A549 (cell line): ENCODE data around the gene GRID2. TPM values are rescaled to one million over a fixed set of nuclear protein-coding genes. Genes with fewer than 3 reads are reported as not detected.

Experiments used
- ATAC-seq, 2 experiments: fragments of 200-7000 bp in 1 of 2; fragments of >200 bp in 1 of 2; cut with Nextera tagmentation in 1 of 2; cut with Tn5 transposase in 1 of 2; 3 replicates each; pipeline versions ENCODE4 v1.8.0 to v1.9.1; 2018 to 2020; ENCODE audit warnings: mild to moderate bottlenecking in 1 of 2, moderate library complexity in 1 of 2
- CTCF ChIA-PET: fragments of 300-600 bp; sonication (Branson Sonifier 250); formaldehyde crosslinking; extraction: SDS; loops from one replicate; lab custom pipeline; 2021; ENCODE audit warnings: antibody characterized with exemption, inconsistent platforms; lab: Yijun Ruan, JAX
- POLR2A ChIA-PET: fragments of 350-600 bp; formaldehyde crosslinking; extraction: SDS; loops from one replicate; lab custom pipeline; 2021; ENCODE audit warnings: antibody characterized with exemption, inconsistent platforms; lab: Yijun Ruan, JAX
- DNase-seq, 2 experiments: peaks; one replicate each; pipeline versions ENCODE4 v3.0.0 to v3.0.0-alpha.2; 2011 to 2016; ENCODE audit warnings: low read depth in 1 of 2, low spot score in 1 of 2
- FAIRE-seq: peaks from 2 replicates; lab custom pipeline; 2011; peaks lifted over from hg19 to GRCh38; lab: Jason Lieb, UNC
- H3K27ac ChIP-seq, 2 experiments: fragments of >200 bp; sonication (Bioruptor Twin); formaldehyde crosslinking; 3 replicates each; pipeline ENCODE4 v1.5.1; 2016 to 2017
- H3K4me1 ChIP-seq: fragments of >200 bp; sonication (Bioruptor Twin); formaldehyde crosslinking; 3 replicates; pipeline ENCODE4 v1.6.1; 2016
- H3K4me2 ChIP-seq: fragments of >200 bp; sonication (Bioruptor Twin); formaldehyde crosslinking; 3 replicates; pipeline ENCODE4 v1.6.1; 2016
- H3K4me3 ChIP-seq: fragments of >200 bp; sonication (Bioruptor Twin); formaldehyde crosslinking; 3 replicates; pipeline ENCODE4 v1.5.1; 2016
- H3K9me3 ChIP-seq: fragments of >200 bp; sonication (Bioruptor Twin); formaldehyde crosslinking; 3 replicates; pipeline ENCODE4 v1.6.1; 2016
- ATOH8 ChIP-seq: fragments of 250-450 bp; sonication (Bioruptor Pico); IDR thresholded peaks from 2 replicates; pipeline ENCODE4 v1.5.0; 2020; ENCODE audit warnings: low read depth, mild to moderate bottlenecking, moderate library complexity
- CBX2 ChIP-seq: fragments of 200-600 bp; sonication (generic); IDR thresholded peaks from 2 replicates; pipeline ENCODE4 v1.6.1; 2016; ENCODE audit warnings: low read depth, mild to moderate bottlenecking, borderline replicate concordance
- CTCF ChIP-seq: fragments of >200 bp; sonication (Bioruptor Twin); formaldehyde crosslinking; IDR thresholded peaks from 3 replicates; pipeline ENCODE4 v1.5.1; 2016
- E2F6 ChIP-seq: IDR thresholded peaks from 2 replicates; pipeline ENCODE4 v1.6.1; 2012; ENCODE audit warnings: low read depth, borderline replicate concordance
- FOXS1 ChIP-seq: fragments of 250-450 bp; sonication (Bioruptor Pico); IDR thresholded peaks from 2 replicates; pipeline ENCODE4 v1.5.0; 2020; ENCODE audit warnings: mild to moderate bottlenecking, moderate library complexity
- HOXB13 ChIP-seq: fragments of 250-450 bp; sonication (Bioruptor Pico); IDR thresholded peaks from 2 replicates; pipeline ENCODE4 v1.5.0; 2020; ENCODE audit warnings: low read depth, mild to moderate bottlenecking, moderate library complexity
- HOXB5 ChIP-seq: fragments of 250-450 bp; sonication (Bioruptor Pico); IDR thresholded peaks from 2 replicates; pipeline ENCODE4 v1.5.0; 2020; ENCODE audit warnings: mild to moderate bottlenecking, moderate library complexity
- KDM5A ChIP-seq: fragments of 200-600 bp; sonication (generic); IDR thresholded peaks from 2 replicates; pipeline ENCODE4 v1.6.1; 2016; ENCODE audit warnings: antibody characterized with exemption, mild to moderate bottlenecking
- MAFK ChIP-seq: fragments of 450-650 bp; IDR thresholded peaks from 2 replicates; pipeline ENCODE4 v1.6.1; 2014; ENCODE audit not compliant: partially characterized antibody
- MAZ ChIP-seq: fragments of 150-350 bp; IDR thresholded peaks from 2 replicates; pipeline ENCODE4 v1.6.1; 2014; ENCODE audit warnings: antibody characterized with exemption, low read depth, low read length, borderline replicate concordance
- NR3C1 ChIP-seq: fragments of >200 bp; sonication (Bioruptor Twin); formaldehyde crosslinking; IDR thresholded peaks from 3 replicates; pipeline ENCODE4 v1.6.1; 2017
- PHF8 ChIP-seq: fragments of 200-600 bp; sonication (generic); IDR thresholded peaks from 2 replicates; pipeline ENCODE4 v1.6.1; 2016; ENCODE audit warnings: low read depth, mild to moderate bottlenecking, antibody characterized with exemption, moderate library complexity, borderline replicate concordance
- POLR2AphosphoS2 ChIP-seq: conservative IDR thresholded peaks from 2 replicates; pipeline ENCODE4 v1.6.1; 2012; ENCODE audit warnings: low read length, improper control_type of control experiment, inconsistent platforms
- RFX5 ChIP-seq: fragments of 450-650 bp; IDR thresholded peaks from 2 replicates; pipeline ENCODE4 v1.7.1; 2014; ENCODE audit warnings: antibody characterized with exemption, mild to moderate bottlenecking, moderate library complexity
- RNF2 ChIP-seq: fragments of 200-600 bp; sonication (generic); IDR thresholded peaks from 2 replicates; pipeline ENCODE4 v1.6.1; 2016; ENCODE audit warnings: low read depth, mild to moderate bottlenecking, antibody characterized with exemption, moderate library complexity, borderline replicate concordance
- SREBF2 ChIP-seq: fragments of 450-650 bp; IDR thresholded peaks from 2 replicates; pipeline ENCODE4 v1.6.1; 2014; ENCODE audit warnings: mild to moderate bottlenecking, moderate library complexity
- TFCP2L1 ChIP-seq: fragments of 250-450 bp; sonication (Bioruptor Pico); IDR thresholded peaks from 2 replicates; pipeline ENCODE4 v1.5.0; 2021; ENCODE audit warnings: mild to moderate bottlenecking
- USF2 ChIP-seq: fragments of 450-650 bp; IDR thresholded peaks from 2 replicates; pipeline ENCODE4 v1.6.1; 2014; ENCODE audit warnings: antibody characterized with exemption
- ZNF302 ChIP-seq: fragments of 250-450 bp; sonication (Bioruptor Pico); IDR thresholded peaks from 2 replicates; pipeline ENCODE4 v1.9.0; 2021; ENCODE audit warnings: inconsistent platforms, mild to moderate bottlenecking, moderate library complexity
- ZSCAN20 ChIP-seq: fragments of 250-450 bp; sonication (Bioruptor Pico); IDR thresholded peaks from 2 replicates; pipeline ENCODE4 v1.8.0; 2022; ENCODE audit warnings: mild to moderate bottlenecking, moderate library complexity
- WGBS: methylation state at CpG from one replicate; pipeline ENCODE4 v1.1.6; 2017; ENCODE audit errors: missing lambda C conversion rate; 5-methylcytosine and 5-hydroxymethylcytosine counted together
- polyA plus RNA-seq, 4 experiments: library from polyadenylated mRNA; depleted of rRNA in 3 of 4; stranded (reverse); fragments of >200 nt; fragmentation: RNase III in 1 of 4; extraction: RNeasy Plus Mini Kit Qiagen cat#74134 plus additional on column Dnase treatment in 1 of 4; gene quantifications; 2 replicates in 3 of 4; 3 replicates in 1 of 4; pipeline ENCODE4 v1.2.3, GENCODE V29; 2011 to 2017
- TF ChIP-seq, protein P1 (sequence below): fragments of 250-450 bp; sonication (Bioruptor Pico); IDR thresholded peaks from 2 replicates; pipeline ENCODE4 v1.5.0; 2021; ENCODE audit warnings: mild to moderate bottlenecking, moderate library complexity, borderline replicate concordance

Gene GRID2
- polyA plus RNA-seq, 2 of the 4 experiments (the other 2 are of a cell fraction): not detected

- H3K27ac ChIP-seq: no peak overlapping the region
- H3K4me2 ChIP-seq: no peak overlapping the region
- H3K9me3 ChIP-seq: no peaks in the 10 kb centered on the region
- H3K4me1 ChIP-seq: no peaks in the 10 kb centered on the region
- FAIRE-seq: no peak
- TF ChIP-seq HOXB13 (no peak), TFCP2L1 (CRISPR knock-in tag) (no peak), ATOH8 (CRISPR knock-in tag) (no peak), PHF8 (no peak), RFX5 (no peak), FOXS1 (CRISPR knock-in tag) (no peak), MAFK (no peak), SREBF2 (no peak), CBX2 (no peak), RNF2 (no peak), NR3C1 (no peak), KDM5A (no peak), ZNF302 (CRISPR knock-in tag) (no peak), USF2 (no peak), MAZ (no peak), POLR2AphosphoS2 (no peak), HOXB5 (CRISPR knock-in tag) (no peak), E2F6 (no peak), ZSCAN20 (CRISPR knock-in tag) (no peak)
- TF ChIP-seq, protein P1, sequence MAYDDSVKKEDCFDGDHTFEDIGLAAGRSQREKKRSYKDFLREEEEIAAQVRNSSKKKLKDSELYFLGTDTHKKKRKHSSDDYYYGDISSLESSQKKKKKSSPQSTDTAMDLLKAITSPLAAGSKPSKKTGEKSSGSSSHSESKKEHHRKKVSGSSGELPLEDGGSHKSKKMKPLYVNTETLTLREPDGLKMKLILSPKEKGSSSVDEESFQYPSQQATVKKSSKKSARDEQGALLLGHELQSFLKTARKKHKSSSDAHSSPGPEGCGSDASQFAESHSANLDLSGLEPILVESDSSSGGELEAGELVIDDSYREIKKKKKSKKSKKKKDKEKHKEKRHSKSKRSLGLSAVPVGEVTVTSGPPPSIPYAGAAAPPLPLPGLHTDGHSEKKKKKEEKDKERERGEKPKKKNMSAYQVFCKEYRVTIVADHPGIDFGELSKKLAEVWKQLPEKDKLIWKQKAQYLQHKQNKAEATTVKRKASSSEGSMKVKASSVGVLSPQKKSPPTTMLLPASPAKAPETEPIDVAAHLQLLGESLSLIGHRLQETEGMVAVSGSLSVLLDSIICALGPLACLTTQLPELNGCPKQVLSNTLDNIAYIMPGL (CRISPR knock-in tag): no peak
- TF ChIP-seq, all 56 proteins: peak for 0
- DNase-seq (no peak), ATAC-seq (no peak)
- ChIA-PET CTCF (no interaction called here), POLR2A (no interaction called here)
- no peak overlapping the region for H3K4me3 ChIP-seq
Measured at GRCh38 chr4:92760433-92760832, 456.7 kb downstream of the GRID2 start.

GRCh38 chr4:92776080-92776479 is 472.3 kb downstream of the GRID2 start:
- CTCF ChIA-PET: no interaction called here
- FAIRE-seq (no peak), ATAC-seq (no peak), DNase-seq (no peak)
- no peak overlapping the region for H3K4me3 ChIP-seq
- no peaks in the 10 kb centered on the region for H3K9me3 ChIP-seq
- WGBS: 30% methylated on average over 3 of the region's 3 CpGs
- POLR2A ChIA-PET: no interaction called here
- no peak for TF ChIP-seq CTCF
- no peak overlapping the region for H3K4me2 ChIP-seq
- no peaks in the 10 kb centered on the region for H3K4me1 ChIP-seq
- H3K27ac ChIP-seq: no peak overlapping the region
